DND-41 (cell line): ENCODE data around the gene DAB1.

Experiments used
- EZH2 ChIP-seq: IDR thresholded peaks from 3 replicates; pipeline ENCODE4 v1.6.1; 2012; ENCODE audit warnings: borderline replicate concordance, low read depth, mild to moderate bottlenecking, moderate library complexity, low read length, inconsistent platforms; ENCODE audit not compliant: severe bottlenecking
- TF ChIP-seq, protein P1 (sequence below): IDR thresholded peaks from 2 replicates; pipeline ENCODE4 v1.5.1; 2012; ENCODE audit warnings: borderline replicate concordance, low read length, moderate library complexity, mild to moderate bottlenecking; ENCODE audit not compliant: poor library complexity, severe bottlenecking; ENCODE audit errors: extremely low read depth

DNA sequence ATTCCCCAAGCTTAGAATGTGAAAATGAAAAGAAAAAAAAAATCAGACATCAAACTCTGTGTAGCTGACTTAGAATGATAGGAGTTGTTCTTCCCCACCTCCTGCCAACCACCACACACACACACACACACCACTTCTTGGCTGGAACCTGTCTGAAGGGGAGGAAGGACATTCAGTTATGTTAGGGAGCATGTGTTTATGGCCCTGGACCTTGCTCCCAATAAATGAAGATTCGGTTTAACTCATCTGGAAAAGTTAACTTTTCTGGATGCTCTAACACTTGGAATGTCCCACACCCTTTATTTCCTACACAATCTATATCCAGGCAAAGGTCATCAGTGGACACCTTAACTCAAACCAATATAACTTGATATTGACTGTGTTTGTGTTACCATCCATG is 112.4 kb downstream of the DAB1 start:
- TF ChIP-seq, protein P1, sequence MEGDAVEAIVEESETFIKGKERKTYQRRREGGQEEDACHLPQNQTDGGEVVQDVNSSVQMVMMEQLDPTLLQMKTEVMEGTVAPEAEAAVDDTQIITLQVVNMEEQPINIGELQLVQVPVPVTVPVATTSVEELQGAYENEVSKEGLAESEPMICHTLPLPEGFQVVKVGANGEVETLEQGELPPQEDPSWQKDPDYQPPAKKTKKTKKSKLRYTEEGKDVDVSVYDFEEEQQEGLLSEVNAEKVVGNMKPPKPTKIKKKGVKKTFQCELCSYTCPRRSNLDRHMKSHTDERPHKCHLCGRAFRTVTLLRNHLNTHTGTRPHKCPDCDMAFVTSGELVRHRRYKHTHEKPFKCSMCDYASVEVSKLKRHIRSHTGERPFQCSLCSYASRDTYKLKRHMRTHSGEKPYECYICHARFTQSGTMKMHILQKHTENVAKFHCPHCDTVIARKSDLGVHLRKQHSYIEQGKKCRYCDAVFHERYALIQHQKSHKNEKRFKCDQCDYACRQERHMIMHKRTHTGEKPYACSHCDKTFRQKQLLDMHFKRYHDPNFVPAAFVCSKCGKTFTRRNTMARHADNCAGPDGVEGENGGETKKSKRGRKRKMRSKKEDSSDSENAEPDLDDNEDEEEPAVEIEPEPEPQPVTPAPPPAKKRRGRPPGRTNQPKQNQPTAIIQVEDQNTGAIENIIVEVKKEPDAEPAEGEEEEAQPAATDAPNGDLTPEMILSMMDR: no peak
- no peak for TF ChIP-seq EZH2
